ENCODE results near the gene PRKG2. TPM values are rescaled to one million over a fixed set of nuclear protein-coding genes. Genes with fewer than 3 reads are reported as not detected.

PRKG2 gene
- polyA plus RNA-seq, 1 donor (not counting 4 experiments of a cell fraction or from before 2014, with no cell fraction given) = 0.68 TPM

GRCh38 chr4:81093720-81094401, 121.2 kb downstream of the PRKG2 start:
- Histone ChIP-seq H3K27ac (ENCODE audit: control insufficient read depth, insufficient read depth, low read length) (no peak overlapping the region), H3K9me1 (ENCODE audit: control insufficient read depth, extremely low read depth, insufficient read depth, low read length) (no peaks in the 10 kb centered on the region), H3K4me2 (ENCODE audit: control insufficient read depth, extremely low read depth, insufficient read depth, low read depth, low read length) (no peak overlapping the region), H3K27me3 (ENCODE audit: control insufficient read depth, extremely low read depth, insufficient read depth, low read length) (no peaks in the 10 kb centered on the region), H2AFZ (ENCODE audit: control insufficient read depth, low read length) (no peak overlapping the region), H3K4me1 (ENCODE audit: control insufficient read depth, extremely low read depth, insufficient read depth, low read length) (no peaks in the 10 kb centered on the region), H4K20me1 (ENCODE audit: control insufficient read depth, extremely low read depth, insufficient read depth, low read length) (no peaks in the 10 kb centered on the region), H3K4me3 (ENCODE audit: control insufficient read depth in 2 of 3, extremely low read depth in 1 of 3, insufficient read depth in 2 of 3, low read depth in 1 of 3, low read length in 3 of 3) (no peak overlapping the region), H3K79me2 (ENCODE audit: control insufficient read depth, insufficient read depth, low read length) (no peaks in the 10 kb centered on the region), H3K9ac (ENCODE audit: control insufficient read depth, extremely low read depth, insufficient read depth, low read length) (no peak overlapping the region), H3K36me3 (ENCODE audit: control insufficient read depth in 2 of 2, extremely low read depth in 1 of 2, insufficient read depth in 2 of 2, low read length in 2 of 2) (no peaks in the 10 kb centered on the region), H3K9me3 (ENCODE audit: control insufficient read depth, low read depth, low read length) (no peaks in the 10 kb centered on the region)
- FAIRE-seq (no peak), DNase-seq (ENCODE audit: low read depth, low spot score) (no peak)
- TF ChIP-seq EZH2 (IDR thresholded peaks at IDR 0.05; ENCODE audit: low read length) (no peak), CTCF (optimal IDR thresholded peaks at IDR 0.05 in 1 of 3, IDR thresholded peaks at IDR 0.05 in 1 of 3, conservative IDR thresholded peaks at IDR 0.05 in 1 of 3; ENCODE audit: extremely low read depth in 1 of 3, insufficient read depth in 2 of 3, low read length in 3 of 3) (no peak)
- dilution Hi-C loops (cut with MboI; ENCODE audit: extremely low pct_ligation_motif_present, low sequenced_read_pairs) = no loop called here

GRCh38 chr4:81085979-81086378, 129.0 kb downstream of the PRKG2 start:
- H2AFZ ChIP-seq (ENCODE audit: control insufficient read depth, low read length) = no peak overlapping the region
- no peaks in the 10 kb centered on the region for H3K36me3 ChIP-seq (ENCODE audit: control insufficient read depth in 2 of 2, extremely low read depth in 1 of 2, insufficient read depth in 2 of 2, low read length in 2 of 2)
- no peaks in the 10 kb centered on the region for H3K9me1 ChIP-seq (ENCODE audit: control insufficient read depth, extremely low read depth, insufficient read depth, low read length)
- no peaks in the 10 kb centered on the region for H3K79me2 ChIP-seq (ENCODE audit: control insufficient read depth, insufficient read depth, low read length)
- FAIRE-seq (no peak), DNase-seq (ENCODE audit: low read depth, low spot score) (no peak)
- H4K20me1 ChIP-seq (ENCODE audit: control insufficient read depth, extremely low read depth, insufficient read depth, low read length) = no peaks in the 10 kb centered on the region
- TF ChIP-seq CTCF (optimal IDR thresholded peaks at IDR 0.05 in 1 of 3, IDR thresholded peaks at IDR 0.05 in 1 of 3, conservative IDR thresholded peaks at IDR 0.05 in 1 of 3; ENCODE audit: extremely low read depth in 1 of 3, insufficient read depth in 2 of 3, low read length in 3 of 3) = no peak
- no peak for TF ChIP-seq EZH2 (IDR thresholded peaks at IDR 0.05; ENCODE audit: low read length)
- no peak overlapping the region for H3K27ac ChIP-seq (ENCODE audit: control insufficient read depth, insufficient read depth, low read length)
- H3K4me2 ChIP-seq (ENCODE audit: control insufficient read depth, extremely low read depth, insufficient read depth, low read depth, low read length) = no peak overlapping the region
- no peak overlapping the region for H3K4me3 ChIP-seq (ENCODE audit: control insufficient read depth in 2 of 3, extremely low read depth in 1 of 3, insufficient read depth in 2 of 3, low read depth in 1 of 3, low read length in 3 of 3)
- H3K9me3 ChIP-seq (ENCODE audit: control insufficient read depth, low read depth, low read length) = no peaks in the 10 kb centered on the region
- H3K9ac ChIP-seq (ENCODE audit: control insufficient read depth, extremely low read depth, insufficient read depth, low read length) = no peak overlapping the region
- no peaks in the 10 kb centered on the region for H3K4me1 ChIP-seq (ENCODE audit: control insufficient read depth, extremely low read depth, insufficient read depth, low read length)
- H3K27me3 ChIP-seq (ENCODE audit: control insufficient read depth, extremely low read depth, insufficient read depth, low read length) = no peaks in the 10 kb centered on the region
- dilution Hi-C loops (cut with MboI; ENCODE audit: extremely low pct_ligation_motif_present, low sequenced_read_pairs) = no loop called here
